ENCODE results near the gene TOPORS. TPM values are rescaled to one million over a fixed set of nuclear protein-coding genes. Genes with fewer than 3 reads are reported as not detected.

The TOPORS gene
- polyA plus RNA-seq, 1 of the 3 experiments (the other 2 are of a cell fraction), result 4.9 TPM

DNA sequence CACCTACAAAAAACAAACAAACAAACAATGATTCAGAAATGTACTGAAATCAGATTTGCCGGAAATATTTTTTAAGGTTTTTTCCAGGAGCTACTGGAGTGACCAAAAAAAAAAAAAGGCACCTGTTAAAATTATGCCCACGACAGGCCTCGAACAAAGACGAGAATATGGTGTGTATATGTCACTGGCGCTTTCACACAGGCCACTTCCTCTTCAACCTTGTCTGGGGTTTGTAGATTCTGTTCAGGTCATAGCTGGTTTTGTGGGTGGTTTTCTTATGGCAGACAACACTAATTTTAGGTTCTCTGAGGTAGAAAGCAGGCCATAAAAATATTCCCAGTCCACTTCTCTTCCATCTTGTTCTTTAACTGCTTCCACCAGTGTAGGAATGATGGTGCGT, 13.6 kb upstream of the TOPORS start:
- ChIA-PET POLR2A (no interaction called here), CTCF (interaction anchor here (1.2 to 8.8 kb wide), 4 partner anchors 13 to 187 kb away, joined by 3 to 71 read pairs (median 6); no protein-coding TSS in a partner anchor)
- H4K20me1 ChIP-seq (ENCODE audit: insufficient read depth), result peaks cover 3% of the 10 kb centered on the region; the same call in 1 of the 2 replicates
- peaks cover 37 to 41% of the 10 kb centered on the region in 2 experiments for H3K36me3 ChIP-seq (replicated peaks in 1 of 2; ENCODE audit: control insufficient read depth in 1 of 2, insufficient read depth in 2 of 2, low read length in 1 of 2)
- no peaks in the 10 kb centered on the region for H3K27me3 ChIP-seq (ENCODE audit: insufficient read depth)
- H3K27ac ChIP-seq (ENCODE audit: low read depth in 2 of 2, low read length in 1 of 2), result no peak overlapping the region
- H3K9me2 ChIP-seq, result no peaks in the 10 kb centered on the region
- no peak overlapping the region for H3K4me2 ChIP-seq
- H3K4me1 ChIP-seq (ENCODE audit: control insufficient read depth in 1 of 2, insufficient read depth in 2 of 2, low read depth in 1 of 2, low read length in 1 of 2), result peaks cover 3 to 7% of the 10 kb centered on the region in 2 experiments; a peak in 3 of 4 replicates
- H3K4me3 ChIP-seq (ENCODE audit: low read depth in 2 of 2, low read length in 1 of 2), result no peak overlapping the region
- no peaks in the 10 kb centered on the region for H3F3A ChIP-seq (replicated peaks; ENCODE audit: insufficient read depth)
- WGBS (ENCODE audit: low lambda C conversion rate), result 97% methylated on average over 6 of the region's 6 CpGs
- DNase-seq, result no peak
- TF ChIP-seq TAF1 (IDR thresholded peaks at IDR 0.05; ENCODE audit: borderline replicate concordance, low read depth, low read length), result no peak
- TF ChIP-seq, protein P1, sequence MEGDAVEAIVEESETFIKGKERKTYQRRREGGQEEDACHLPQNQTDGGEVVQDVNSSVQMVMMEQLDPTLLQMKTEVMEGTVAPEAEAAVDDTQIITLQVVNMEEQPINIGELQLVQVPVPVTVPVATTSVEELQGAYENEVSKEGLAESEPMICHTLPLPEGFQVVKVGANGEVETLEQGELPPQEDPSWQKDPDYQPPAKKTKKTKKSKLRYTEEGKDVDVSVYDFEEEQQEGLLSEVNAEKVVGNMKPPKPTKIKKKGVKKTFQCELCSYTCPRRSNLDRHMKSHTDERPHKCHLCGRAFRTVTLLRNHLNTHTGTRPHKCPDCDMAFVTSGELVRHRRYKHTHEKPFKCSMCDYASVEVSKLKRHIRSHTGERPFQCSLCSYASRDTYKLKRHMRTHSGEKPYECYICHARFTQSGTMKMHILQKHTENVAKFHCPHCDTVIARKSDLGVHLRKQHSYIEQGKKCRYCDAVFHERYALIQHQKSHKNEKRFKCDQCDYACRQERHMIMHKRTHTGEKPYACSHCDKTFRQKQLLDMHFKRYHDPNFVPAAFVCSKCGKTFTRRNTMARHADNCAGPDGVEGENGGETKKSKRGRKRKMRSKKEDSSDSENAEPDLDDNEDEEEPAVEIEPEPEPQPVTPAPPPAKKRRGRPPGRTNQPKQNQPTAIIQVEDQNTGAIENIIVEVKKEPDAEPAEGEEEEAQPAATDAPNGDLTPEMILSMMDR (IDR thresholded peaks at IDR 0.05), result no peak
- no peak for TF ChIP-seq CHD2 (IDR thresholded peaks at IDR 0.05; ENCODE audit: low read length, partially characterized antibody)
- no peak for TF ChIP-seq FOXJ3 (CRISPR knock-in tag; IDR thresholded peaks at IDR 0.05)
- no peak for TF ChIP-seq RCOR1 (IDR thresholded peaks at IDR 0.05; ENCODE audit: low read length)
- no peak for TF ChIP-seq EZH2phosphoT487 (IDR thresholded peaks at IDR 0.05; ENCODE audit: borderline replicate concordance, low read depth)
- TF ChIP-seq JUND (IDR thresholded peaks at IDR 0.05), result no peak
- TF ChIP-seq TCF12 (IDR thresholded peaks at IDR 0.05), result no peak
- no peak for TF ChIP-seq NFIC (IDR thresholded peaks at IDR 0.05; ENCODE audit: borderline replicate concordance)
- TF ChIP-seq, protein P2, sequence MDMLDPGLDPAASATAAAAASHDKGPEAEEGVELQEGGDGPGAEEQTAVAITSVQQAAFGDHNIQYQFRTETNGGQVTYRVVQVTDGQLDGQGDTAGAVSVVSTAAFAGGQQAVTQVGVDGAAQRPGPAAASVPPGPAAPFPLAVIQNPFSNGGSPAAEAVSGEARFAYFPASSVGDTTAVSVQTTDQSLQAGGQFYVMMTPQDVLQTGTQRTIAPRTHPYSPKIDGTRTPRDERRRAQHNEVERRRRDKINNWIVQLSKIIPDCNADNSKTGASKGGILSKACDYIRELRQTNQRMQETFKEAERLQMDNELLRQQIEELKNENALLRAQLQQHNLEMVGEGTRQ (IDR thresholded peaks at IDR 0.05; ENCODE audit: borderline replicate concordance, low read depth, low read length), result no peak
- TF ChIP-seq POLR2AphosphoS5 (IDR thresholded peaks at IDR 0.05; ENCODE audit: low read depth, low read length), result no peak
- TF ChIP-seq SMC3 (IDR thresholded peaks at IDR 0.05; ENCODE audit: low read depth, low read length), result no peak
- H3K9ac ChIP-seq, result no peak overlapping the region
- no peaks in the 10 kb centered on the region for H3K9me3 ChIP-seq
- H2AFZ ChIP-seq (ENCODE audit: low read depth), result no peak overlapping the region
- H3K79me2 ChIP-seq (ENCODE audit: insufficient read depth), result peaks cover 69% of the 10 kb centered on the region

DNA sequence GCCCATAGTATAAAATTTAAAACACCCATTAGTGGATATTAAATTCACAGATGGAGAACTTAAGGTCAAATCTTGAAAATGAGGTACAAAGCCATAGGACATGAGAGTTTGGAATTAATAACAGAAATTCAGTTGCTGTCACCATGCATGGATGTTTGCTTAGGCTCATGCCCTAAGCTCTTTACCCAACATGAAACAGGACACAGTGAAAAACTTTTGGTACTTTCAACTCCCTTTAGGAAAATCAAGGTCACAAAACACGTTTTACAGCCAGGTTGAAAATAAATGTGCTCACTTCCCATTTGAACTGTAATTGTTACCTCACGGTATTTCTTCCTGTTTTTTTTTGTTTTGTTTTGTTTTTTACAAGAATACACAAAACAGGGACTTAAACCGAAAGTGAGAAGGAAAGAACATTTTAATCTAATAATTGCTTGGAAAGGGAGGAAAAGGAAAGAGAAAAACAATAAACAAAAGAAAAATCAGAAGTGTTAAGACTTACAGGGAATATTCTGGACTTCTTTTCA, 6.1 kb upstream of the TOPORS start:
- Histone ChIP-seq H3K4me2 (no peak overlapping the region), H3K9me2 (no peaks in the 10 kb centered on the region), H4K20me1 (ENCODE audit: insufficient read depth) (no peaks in the 10 kb centered on the region), H3K4me3 (ENCODE audit: low read depth in 2 of 2, low read length in 1 of 2) (no peak overlapping the region), H2AFZ (ENCODE audit: low read depth) (no peak overlapping the region), H3K27ac (ENCODE audit: low read depth in 2 of 2, low read length in 1 of 2) (no peak overlapping the region), H3K4me1 (ENCODE audit: control insufficient read depth in 1 of 2, insufficient read depth in 2 of 2, low read depth in 1 of 2, low read length in 1 of 2) (no peaks in the 10 kb centered on the region; a peak in 2 of 4 replicates), H3F3A (replicated peaks; ENCODE audit: insufficient read depth) (peaks cover 3% of the 10 kb centered on the region), H3K9me3 (no peaks in the 10 kb centered on the region), H3K27me3 (ENCODE audit: insufficient read depth) (no peaks in the 10 kb centered on the region), H3K79me2 (ENCODE audit: insufficient read depth) (peaks cover 43% of the 10 kb centered on the region; the same call in 1 of the 2 replicates), H3K36me3 (replicated peaks in 1 of 2; ENCODE audit: control insufficient read depth in 1 of 2, insufficient read depth in 2 of 2, low read length in 1 of 2) (peaks cover 3 to 11% of the 10 kb centered on the region in 2 experiments), H3K9ac (no peak overlapping the region)
- POLR2A ChIA-PET, result no interaction called here
- no peak for DNase-seq
- WGBS (ENCODE audit: low lambda C conversion rate), result 92% methylated on average over 3 of the region's 3 CpGs
- CTCF ChIA-PET, result interaction anchor here (0.6 to 2.4 kb wide), 4 partner anchors 8 to 180 kb away, joined by 3 to 13 read pairs (median 4); no protein-coding TSS in a partner anchor
- TF ChIP-seq TEAD4 (IDR thresholded peaks at IDR 0.05; ENCODE audit: borderline replicate concordance, insufficient read depth) (no peak), FOSL2 (IDR thresholded peaks at IDR 0.05; ENCODE audit: borderline replicate concordance, low read depth) (no peak), TAF1 (IDR thresholded peaks at IDR 0.05; ENCODE audit: borderline replicate concordance, low read depth, low read length) (no peak), RFX5 (IDR thresholded peaks at IDR 0.05; ENCODE audit: low read length) (no peak), EP300 (IDR thresholded peaks at IDR 0.05; ENCODE audit: borderline replicate concordance in 1 of 2, low read depth in 1 of 2, low read length in 1 of 2) (no peak), RXRA (IDR thresholded peaks at IDR 0.05; ENCODE audit: borderline replicate concordance, low read depth) (no peak), RCOR1 (IDR thresholded peaks at IDR 0.05; ENCODE audit: low read length) (no peak), FOXM1 (IDR thresholded peaks at IDR 0.05; ENCODE audit: low read depth) (no peak), TCF12 (IDR thresholded peaks at IDR 0.05) (no peak), MEF2A (IDR thresholded peaks at IDR 0.05; ENCODE audit: borderline replicate concordance, low read depth) (no peak), YY1 (IDR thresholded peaks at IDR 0.05; ENCODE audit: low read depth) (no peak), CHD2 (IDR thresholded peaks at IDR 0.05; ENCODE audit: low read length, partially characterized antibody) (no peak), FOXJ3 (CRISPR knock-in tag; IDR thresholded peaks at IDR 0.05) (no peak)
- TF ChIP-seq, protein P3, sequence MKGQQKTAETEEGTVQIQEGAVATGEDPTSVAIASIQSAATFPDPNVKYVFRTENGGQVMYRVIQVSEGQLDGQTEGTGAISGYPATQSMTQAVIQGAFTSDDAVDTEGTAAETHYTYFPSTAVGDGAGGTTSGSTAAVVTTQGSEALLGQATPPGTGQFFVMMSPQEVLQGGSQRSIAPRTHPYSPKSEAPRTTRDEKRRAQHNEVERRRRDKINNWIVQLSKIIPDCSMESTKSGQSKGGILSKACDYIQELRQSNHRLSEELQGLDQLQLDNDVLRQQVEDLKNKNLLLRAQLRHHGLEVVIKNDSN (IDR thresholded peaks at IDR 0.05; ENCODE audit: borderline replicate concordance, low read depth), result no peak

Measured in SK-N-SH (cell line).